Measurements from ENCODE around the gene RHOH. TPM values are rescaled to one million over a fixed set of nuclear protein-coding genes. Genes with fewer than 3 reads are reported as not detected.
A peak's percentile ranks its signal among the peaks of the same experiment; 100 is the strongest.

RHOH gene
- total and polyA plus RNA-seq, 3 experiments from 2014 or later: 148 to 262 (median 148) TPM

- Mint-ChIP-seq H3K36me3 (peaks cover 6 to 79% (median 32%) of the 10 kb centered on the region in 3 donors), H3K4me3 (peak overlapping the region; percentile 57 to 87 (median 85)), H3K4me1 (peaks cover 85 to 96% (median 89%) of the 10 kb centered on the region in 3 donors), H3K27me3 (peaks cover 0 to 4% of the 10 kb centered on the region in 2 donors), H3K27ac (peak overlapping the region; percentile 88 to 96 (median 95)), H3K9me3 (peaks cover 0 to 2% (median 0%) of the 10 kb centered on the region in 5 donors)
- ChIA-PET POLR2A (interaction anchor here (1.3 to 5.2 kb wide), 3 partner anchors 10 to 39 kb away, joined by 3 to 39 read pairs (median 26); partner anchors contain the start of gene RHOH), CTCF (interaction anchor here (1.4 to 13.9 kb wide), 4 partner anchors 9 to 16 kb away, joined by 3 to 194 read pairs (median 16); partner anchors contain the start of gene RHOH)
- peaks cover 87% of the 10 kb centered on the region for H3K4me1 ChIP-seq (ENCODE audit: insufficient read depth, low read length)
- H3K27me3 ChIP-seq (ENCODE audit: insufficient read depth, low read length, poor library complexity, severe bottlenecking): no peaks in the 10 kb centered on the region
- peak overlapping the region; percentile 16 for H3K4me3 ChIP-seq (ENCODE audit: low read length)
- peak overlapping the region; percentile 38 for H3K27ac ChIP-seq (ENCODE audit: low read depth, low read length)
- peaks cover 11% of the 10 kb centered on the region for H3K36me3 ChIP-seq (ENCODE audit: insufficient read depth, low read length)
- DNase-seq: no peak
- no peaks in the 10 kb centered on the region for H3K9me3 ChIP-seq (ENCODE audit: low read length)
These were observed 12.6 kb downstream of the RHOH start for GRCh38 chr4:40209401-40209800.

- Histone ChIP-seq H3K4me3 (ENCODE audit: low read length) (peak overlapping the region; percentile 16), H3K36me3 (ENCODE audit: insufficient read depth, low read length) (peaks cover 17% of the 10 kb centered on the region), H3K27ac (ENCODE audit: low read depth, low read length) (peak overlapping the region; percentile 38), H3K9me3 (ENCODE audit: low read length) (no peaks in the 10 kb centered on the region), H3K27me3 (ENCODE audit: insufficient read depth, low read length, poor library complexity, severe bottlenecking) (no peaks in the 10 kb centered on the region), H3K4me1 (ENCODE audit: insufficient read depth, low read length) (peaks cover 88% of the 10 kb centered on the region)
- H3K27ac Mint-ChIP-seq: peak overlapping the region; percentile 86 to 97 (median 93)
- H3K4me1 Mint-ChIP-seq: peaks cover 84 to 96% (median 89%) of the 10 kb centered on the region in 3 donors
- peaks cover 0 to 3% of the 10 kb centered on the region in 2 donors for H3K27me3 Mint-ChIP-seq
- peaks cover 0 to 2% (median 0%) of the 10 kb centered on the region in 5 donors for H3K9me3 Mint-ChIP-seq
- H3K4me3 Mint-ChIP-seq: peak overlapping the region; percentile 72 to 85 (median 84)
- ChIA-PET CTCF (interaction anchor here (1.1 to 13.9 kb wide), 9 partner anchors 11 to 155 kb away, joined by 3 to 194 read pairs (median 6); partner anchors contain the start of genes N4BP2 and RHOH), POLR2A (interaction anchor here (0.6 to 5.2 kb wide), 8 partner anchors 9 to 37 kb away, joined by 3 to 39 read pairs (median 6); no protein-coding TSS in a partner anchor)
- peaks cover 12 to 79% (median 39%) of the 10 kb centered on the region in 3 donors for H3K36me3 Mint-ChIP-seq
- DNase-seq: no peak
These were observed 13.9 kb downstream of the RHOH start for GRCh38 chr4:40210776-40211175.

- peaks cover 88% of the 10 kb centered on the region for H3K4me1 ChIP-seq (ENCODE audit: insufficient read depth, low read length)
- peak in 1 of 5 donors; percentile 63 for DNase-seq
- peaks cover 0 to 3% of the 10 kb centered on the region in 2 donors for H3K27me3 Mint-ChIP-seq
These were observed 14.7 kb downstream of the RHOH start for GRCh38 chr4:40211224-40212185.

GRCh38 chr4:40212674-40213527 is 16.1 kb downstream of the RHOH start:
- H3K4me1 ChIP-seq (ENCODE audit: insufficient read depth, low read length): peaks cover 93% of the 10 kb centered on the region
- H3K4me1 Mint-ChIP-seq: peaks cover 90 to 97% (median 94%) of the 10 kb centered on the region in 3 donors
- H3K27ac ChIP-seq (ENCODE audit: low read depth, low read length): no peak overlapping the region
- POLR2A ChIA-PET: interaction anchor here (1.1 to 5.2 kb wide), 8 partner anchors 8 to 97 kb away, joined by 4 to 39 read pairs (median 10); partner anchors contain the start of gene RHOH
- H3K4me3 Mint-ChIP-seq: peak overlapping the region; percentile 51 to 93 (median 78)
- CTCF ChIA-PET: interaction anchor here (1.1 to 13.9 kb wide), 6 partner anchors 9 to 104 kb away, joined by 3 to 194 read pairs (median 11); no protein-coding TSS in a partner anchor
- H3K27me3 Mint-ChIP-seq: peaks cover 0 to 3% of the 10 kb centered on the region in 2 donors
- no peaks in the 10 kb centered on the region for H3K9me3 ChIP-seq (ENCODE audit: low read length)
- H3K27ac Mint-ChIP-seq: peak overlapping the region; percentile 85 to 97 (median 90)
- no peak for DNase-seq
- H3K27me3 ChIP-seq (ENCODE audit: insufficient read depth, low read length, poor library complexity, severe bottlenecking): no peaks in the 10 kb centered on the region
- H3K36me3 Mint-ChIP-seq: peaks cover 12 to 82% (median 36%) of the 10 kb centered on the region in 3 donors
- peaks cover 0 to 2% (median 0%) of the 10 kb centered on the region in 5 donors for H3K9me3 Mint-ChIP-seq
- H3K4me3 ChIP-seq (ENCODE audit: low read length): peak overlapping the region; percentile 21
- peaks cover 20% of the 10 kb centered on the region for H3K36me3 ChIP-seq (ENCODE audit: insufficient read depth, low read length)

More at GRCh38 chr4:40211224-40212185, 14.7 kb downstream of the RHOH start:
- no peaks in the 10 kb centered on the region for H3K27me3 ChIP-seq (ENCODE audit: insufficient read depth, low read length, poor library complexity, severe bottlenecking)
- POLR2A ChIA-PET: interaction anchor here (0.7 to 5.2 kb wide), 7 partner anchors 9 to 27 kb away, joined by 3 to 39 read pairs (median 6); no protein-coding TSS in a partner anchor
- Mint-ChIP-seq H3K36me3 (peaks cover 12 to 78% (median 36%) of the 10 kb centered on the region in 3 donors), H3K27ac (peak overlapping the region; percentile 86 to 97 (median 90)), H3K4me3 (peak overlapping the region; percentile 74 to 93 (median 78)), H3K9me3 (peaks cover 0 to 2% (median 0%) of the 10 kb centered on the region in 5 donors), H3K4me1 (peaks cover 84 to 96% (median 89%) of the 10 kb centered on the region in 3 donors)
- H3K9me3 ChIP-seq (ENCODE audit: low read length): no peaks in the 10 kb centered on the region
- peak overlapping the region; percentile 28 for H3K27ac ChIP-seq (ENCODE audit: low read depth, low read length)
- peaks cover 14% of the 10 kb centered on the region for H3K36me3 ChIP-seq (ENCODE audit: insufficient read depth, low read length)
- H3K4me3 ChIP-seq (ENCODE audit: low read length): peak overlapping the region; percentile 21
- CTCF ChIA-PET: interaction anchor here (1.0 to 13.9 kb wide), 11 partner anchors 9 to 155 kb away, joined by 3 to 194 read pairs (median 4); partner anchors contain the start of genes N4BP2 and RHOH

DNA sequence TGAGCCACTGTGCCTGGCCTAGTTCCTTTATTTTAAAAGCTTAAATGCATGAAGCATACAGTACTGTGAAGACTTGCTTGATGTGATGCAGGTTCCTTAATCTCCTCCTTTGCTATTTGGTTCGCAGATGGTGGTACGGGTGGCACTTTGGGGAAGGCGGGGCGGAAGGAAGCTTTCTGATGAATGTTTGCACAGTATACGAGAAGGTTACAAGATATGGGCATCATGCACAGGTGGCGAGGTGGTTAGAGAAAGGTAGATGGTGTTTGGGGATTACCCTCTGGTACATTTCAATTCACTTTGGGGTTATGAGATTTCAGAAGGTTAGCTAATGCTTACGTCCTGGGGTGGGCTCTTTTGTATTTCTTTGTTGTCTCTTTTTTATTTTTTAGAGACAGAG is 17.2 kb downstream of the RHOH start:
- H3K27ac ChIP-seq (ENCODE audit: low read depth, low read length): peak overlapping the region; percentile 2
- H3K4me1 ChIP-seq (ENCODE audit: insufficient read depth, low read length): peaks cover 96% of the 10 kb centered on the region
- peak overlapping the region; percentile 51 to 93 (median 78) for H3K4me3 Mint-ChIP-seq
- H3K9me3 Mint-ChIP-seq: peaks cover 0 to 2% (median 0%) of the 10 kb centered on the region in 5 donors
- H3K4me3 ChIP-seq (ENCODE audit: low read length): peak overlapping the region; percentile 13
- H3K9me3 ChIP-seq (ENCODE audit: low read length): no peaks in the 10 kb centered on the region
- POLR2A ChIA-PET: interaction anchor here (0.6 to 5.2 kb wide), 13 partner anchors 9 to 95 kb away, joined by 3 to 39 read pairs (median 5); partner anchors contain the start of gene RHOH
- H3K27me3 Mint-ChIP-seq: peaks cover 0 to 3% of the 10 kb centered on the region in 2 donors
- peak; percentile 29 to 92 (median 74) for DNase-seq
- H3K36me3 ChIP-seq (ENCODE audit: insufficient read depth, low read length): peaks cover 27% of the 10 kb centered on the region
- peak overlapping the region; percentile 85 to 97 (median 90) for H3K27ac Mint-ChIP-seq
- H3K36me3 Mint-ChIP-seq: peaks cover 12 to 85% (median 40%) of the 10 kb centered on the region in 3 donors
- H3K4me1 Mint-ChIP-seq: peaks cover 94 to 99% (median 97%) of the 10 kb centered on the region in 3 donors
- no peaks in the 10 kb centered on the region for H3K27me3 ChIP-seq (ENCODE audit: insufficient read depth, low read length, poor library complexity, severe bottlenecking)
- CTCF ChIA-PET: interaction anchor here (1.1 to 13.9 kb wide), 6 partner anchors 10 to 111 kb away, joined by 3 to 194 read pairs (median 11); no protein-coding TSS in a partner anchor

GRCh38 chr4:40214661-40215418 is 18.0 kb downstream of the RHOH start:
- no peaks in the 10 kb centered on the region for H3K27me3 ChIP-seq (ENCODE audit: insufficient read depth, low read length, poor library complexity, severe bottlenecking)
- ChIA-PET CTCF (interaction anchor here (1.1 to 13.9 kb wide), 7 partner anchors 11 to 111 kb away, joined by 3 to 194 read pairs (median 5); no protein-coding TSS in a partner anchor), POLR2A (interaction anchor here (0.7 to 5.2 kb wide), 10 partner anchors 8 to 24 kb away, joined by 3 to 39 read pairs (median 8); partner anchors contain the start of gene RHOH)
- H3K9me3 ChIP-seq (ENCODE audit: low read length): no peaks in the 10 kb centered on the region
- H3K4me3 ChIP-seq (ENCODE audit: low read length): peak overlapping the region; percentile 13
- peaks cover 96% of the 10 kb centered on the region for H3K4me1 ChIP-seq (ENCODE audit: insufficient read depth, low read length)
- H3K36me3 ChIP-seq (ENCODE audit: insufficient read depth, low read length): peaks cover 24% of the 10 kb centered on the region
- DNase-seq: no peak
- H3K27ac ChIP-seq (ENCODE audit: low read depth, low read length): peak overlapping the region; percentile 2
- Mint-ChIP-seq H3K9me3 (peaks cover 0 to 2% (median 0%) of the 10 kb centered on the region in 5 donors), H3K36me3 (peaks cover 12 to 84% (median 36%) of the 10 kb centered on the region in 3 donors), H3K27me3 (peaks cover 0 to 2% of the 10 kb centered on the region in 2 donors), H3K4me3 (peak overlapping the region; percentile 51 to 93 (median 78)), H3K4me1 (peaks cover 95 to 99% (median 99%) of the 10 kb centered on the region in 3 donors), H3K27ac (peak overlapping the region; percentile 85 to 97 (median 90))

Measured in CD8-positive, alpha-beta memory T cell (primary cell).